Activated naive CD4-positive, alpha-beta T cell (primary cell): ENCODE measurements around the gene ANP32E.

Source experiments
- DNase-seq, 4 experiments: peaks; one replicate each; lab custom pipeline; 2025; lab: John Stamatoyannopoulos, UW

ANP32E gene

DNA sequence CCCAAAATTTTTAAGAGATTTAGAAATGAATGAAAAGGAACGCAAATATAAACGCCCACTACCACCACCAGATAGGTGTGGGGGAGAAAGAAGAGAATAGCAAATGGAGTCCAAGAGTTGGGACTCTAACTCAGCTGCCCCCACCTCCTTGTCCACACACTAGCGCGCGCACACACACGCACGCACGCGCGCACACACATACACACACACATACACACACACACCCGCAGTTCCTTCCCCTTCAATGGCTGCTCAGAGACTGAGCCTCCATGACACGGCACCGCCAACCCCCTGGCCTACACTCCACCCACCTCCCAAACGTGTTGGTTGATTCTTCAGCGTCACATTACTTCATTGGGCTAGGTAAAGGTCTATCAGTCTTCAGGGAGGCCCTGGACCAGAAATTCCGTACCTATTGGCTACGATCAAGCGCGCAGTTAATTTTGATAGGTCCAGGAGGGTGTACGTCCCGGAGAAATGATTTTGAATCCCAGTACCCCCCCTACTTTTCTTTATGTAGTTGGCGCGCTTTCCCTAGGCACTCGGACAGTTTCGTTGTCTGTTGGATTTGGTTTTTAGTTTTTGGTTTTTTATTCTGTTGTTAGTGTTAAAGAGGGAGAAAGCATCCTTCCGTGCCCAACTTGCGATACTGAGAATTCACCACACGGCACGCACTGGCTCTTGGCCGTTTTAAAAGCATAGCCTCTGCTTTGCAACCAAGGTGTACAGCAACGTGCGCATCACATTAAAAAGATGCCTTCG, at the start of gene ANP32E:
ANP32E (minus strand) TSS at position 261 of the 762 bp plus-strand sequence. CDS start 326 bp downstream, outside the sequence.
- DNase-seq, result peak; percentile 63 to 87 (median 71)

- no peak for DNase-seq
These were observed 47.3 kb upstream of the ANP32E start for GRCh38 chr1:150283260-150283659.

GRCh38 chr1:150282558-150282958, 46.6 kb upstream of the ANP32E start:
- DNase-seq, result no peak

DNA sequence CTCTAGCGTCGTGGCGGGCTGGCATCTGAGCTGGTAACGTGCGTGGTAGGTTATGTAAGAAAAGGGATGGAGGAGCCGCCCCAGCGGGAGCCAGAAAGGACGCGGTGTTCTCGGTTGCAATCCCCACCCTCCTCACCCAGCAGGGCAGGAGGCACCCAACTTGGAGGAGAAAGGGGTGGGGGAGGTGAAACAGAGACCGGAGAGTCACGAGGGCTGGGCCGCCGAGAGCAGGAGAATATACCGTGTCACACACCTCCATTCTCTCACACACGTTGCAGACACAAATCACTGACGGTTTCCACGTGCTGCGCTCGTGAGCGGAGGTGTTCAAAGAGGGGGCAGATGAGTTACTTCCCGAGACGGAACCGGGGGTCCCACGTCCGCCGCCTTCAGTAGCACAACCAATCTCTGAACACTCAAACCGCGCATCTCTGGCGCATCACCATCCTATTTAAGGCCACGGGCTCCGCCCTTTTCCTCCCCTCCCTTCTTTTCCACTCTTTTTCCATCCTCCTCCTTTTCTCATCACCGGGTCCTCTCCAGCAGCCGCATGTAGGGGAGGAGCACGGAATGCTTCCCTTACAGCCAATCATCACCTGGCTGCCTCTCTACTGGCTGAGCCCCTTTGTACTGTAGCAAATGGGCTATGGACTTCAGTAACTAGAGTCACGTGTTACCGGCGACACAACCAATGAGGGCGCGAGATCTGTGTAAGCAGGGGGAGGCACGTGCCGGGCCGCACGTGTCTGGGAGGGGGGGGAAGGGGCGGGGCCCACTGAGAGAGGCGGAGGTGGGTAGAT, 46.0 kb upstream of the ANP32E start, which contains the start of gene CIART:
CIART (plus strand) TSS at position 797 of the 800 bp plus-strand sequence. CDS start 714 bp downstream, outside the sequence.
- DNase-seq, result peak; percentile 25 to 75 (median 56)

DNA sequence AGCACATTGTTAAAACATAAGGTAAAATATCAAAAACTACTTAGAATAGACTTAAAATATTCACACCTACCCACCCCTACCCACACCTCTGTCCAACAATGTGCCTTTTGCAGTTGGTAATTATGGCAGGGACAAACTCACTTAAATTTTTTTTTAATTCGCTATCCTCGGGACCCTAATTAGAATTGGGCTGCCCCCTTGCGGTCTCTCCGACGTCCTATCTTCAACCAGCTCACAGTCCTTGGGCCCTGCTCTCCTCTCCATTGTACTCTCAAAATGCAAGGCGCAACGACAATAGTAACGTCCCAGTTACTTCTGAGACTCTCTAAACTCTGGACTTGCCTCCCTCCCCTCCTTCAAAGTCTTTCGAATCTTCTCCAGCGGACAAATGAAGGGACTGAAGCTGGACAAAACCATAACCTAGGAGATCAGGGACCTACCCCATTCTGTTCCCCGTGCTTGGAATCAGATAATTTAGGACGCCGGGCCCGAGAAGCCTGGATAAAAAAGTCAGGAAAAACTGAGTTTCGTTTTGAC, 45.4 kb upstream of the ANP32E start:
- DNase-seq, result peak in 3 of 4 experiments; percentile 18 to 46 (median 36)

GRCh38 chr1:150280138-150280707, 44.3 kb upstream of the ANP32E start:
- no peak for DNase-seq

DNA sequence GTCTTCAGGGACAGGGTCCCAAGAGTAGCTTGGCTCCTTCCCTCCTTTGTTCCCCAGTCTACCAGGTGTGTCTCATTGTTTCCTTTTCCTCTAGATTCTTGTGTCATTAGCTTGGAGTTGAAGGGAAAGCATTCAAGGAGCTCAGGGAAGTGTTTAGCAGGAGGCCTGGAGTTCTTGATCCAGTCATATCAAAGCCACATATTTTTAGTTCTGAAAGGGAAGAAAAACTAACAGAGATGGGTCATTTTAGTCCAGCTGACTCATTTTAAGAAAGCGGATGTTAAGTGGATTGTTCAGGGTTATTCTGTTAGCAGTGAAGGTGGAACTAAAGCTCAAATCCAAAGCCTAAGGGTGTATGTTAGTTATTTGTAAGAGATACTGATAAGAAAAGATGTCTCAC, 37.4 kb upstream of the ANP32E start:
- no peak for DNase-seq

DNA sequence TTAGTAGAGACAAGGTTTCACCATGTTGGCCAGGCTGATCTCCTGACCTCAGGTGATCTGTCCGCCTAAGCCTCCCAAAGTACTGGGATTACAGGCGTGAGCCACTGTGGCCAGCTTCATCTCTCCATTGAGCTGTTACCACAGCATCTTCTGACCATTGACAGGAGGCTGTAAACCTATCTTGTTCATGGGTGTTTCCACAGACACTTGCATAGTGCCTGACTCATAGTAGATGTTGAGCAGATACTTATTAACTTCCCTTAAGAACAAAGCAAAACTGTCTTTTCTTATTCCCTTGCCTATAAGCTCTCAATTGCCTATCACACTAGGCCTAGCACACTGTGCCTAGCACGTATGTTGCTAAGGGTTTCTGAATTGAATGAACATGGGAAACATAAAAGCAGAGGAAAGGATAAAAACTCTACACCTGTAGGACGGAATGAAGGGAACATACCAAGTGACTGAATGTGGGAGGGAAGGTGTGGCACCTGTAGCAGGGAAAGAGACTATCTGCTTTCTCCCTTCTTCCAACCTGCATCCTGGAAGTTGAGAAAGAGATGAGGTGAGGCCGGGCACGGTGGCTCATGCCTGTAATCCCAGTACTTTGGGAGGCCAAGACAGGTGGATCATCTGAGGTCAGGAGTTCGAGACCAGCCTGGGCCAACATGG, 35.5 kb upstream of the ANP32E start:
- DNase-seq, result no peak

GRCh38 chr1:150269451-150269850, 33.5 kb upstream of the ANP32E start:
- no peak for DNase-seq

DNA sequence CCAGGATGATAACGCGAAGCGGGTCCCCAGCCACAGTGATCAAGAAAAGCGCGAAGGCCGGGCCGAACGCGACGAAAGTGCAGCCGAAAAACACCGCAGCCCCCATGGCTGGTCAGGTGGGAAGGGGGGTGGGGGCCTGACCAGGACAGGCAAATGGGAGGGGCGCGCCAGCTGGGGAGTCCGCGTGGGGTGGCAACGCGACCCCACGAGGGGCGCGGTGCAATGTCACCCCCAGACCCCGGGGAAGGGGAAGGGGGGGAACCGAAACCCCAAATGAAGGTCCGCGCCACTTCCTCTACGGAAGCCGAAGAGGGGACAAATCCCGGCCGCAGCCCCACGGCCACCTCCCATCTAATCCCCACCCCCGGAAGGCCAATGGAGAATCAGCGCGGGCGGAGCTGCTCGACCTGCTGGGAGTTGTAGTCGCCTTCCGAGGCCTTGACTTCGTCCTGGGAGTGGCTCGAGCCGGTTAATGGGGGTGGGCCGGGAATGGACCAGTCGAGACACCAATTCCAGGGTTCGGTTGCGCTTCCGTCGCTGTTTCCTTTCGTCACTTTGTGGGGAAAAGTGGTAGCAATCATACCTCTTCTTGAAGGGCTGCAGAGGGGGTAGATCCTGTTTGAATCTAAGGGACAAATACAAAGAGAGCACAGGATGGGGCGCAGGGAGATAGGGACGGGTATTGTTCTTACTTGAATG, 32.9 kb upstream of the ANP32E start, which contains the start of gene APH1A:
APH1A (minus strand) TSS at position 312 of the 699 bp plus-strand sequence; CDS start at position 106, 206 bp downstream.
- peak; percentile 61 to 85 (median 78) for DNase-seq

DNA sequence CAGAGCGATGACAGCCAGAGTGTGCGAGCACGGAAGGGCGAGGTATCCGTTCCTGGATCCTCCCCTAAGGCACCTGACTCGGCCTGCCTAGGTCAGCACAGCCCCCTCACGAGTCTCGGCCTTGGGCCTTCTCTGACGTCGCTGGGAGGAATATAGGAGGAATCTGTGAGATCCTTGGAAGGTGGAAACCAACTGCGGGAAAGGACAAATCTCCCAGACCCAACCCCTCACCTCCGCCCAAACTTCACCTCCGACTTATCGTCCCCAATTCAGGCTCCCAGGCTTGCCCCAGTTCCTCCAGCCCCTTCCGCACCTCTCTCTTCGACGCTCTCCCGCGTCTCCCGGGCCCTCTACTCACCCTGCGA, 32.4 kb upstream of the ANP32E start:
- peak in 2 of 4 experiments; percentile 19 to 23 for DNase-seq

- no peak for DNase-seq
These were observed 32.0 kb upstream of the ANP32E start for GRCh38 chr1:150267896-150268295.

DNA sequence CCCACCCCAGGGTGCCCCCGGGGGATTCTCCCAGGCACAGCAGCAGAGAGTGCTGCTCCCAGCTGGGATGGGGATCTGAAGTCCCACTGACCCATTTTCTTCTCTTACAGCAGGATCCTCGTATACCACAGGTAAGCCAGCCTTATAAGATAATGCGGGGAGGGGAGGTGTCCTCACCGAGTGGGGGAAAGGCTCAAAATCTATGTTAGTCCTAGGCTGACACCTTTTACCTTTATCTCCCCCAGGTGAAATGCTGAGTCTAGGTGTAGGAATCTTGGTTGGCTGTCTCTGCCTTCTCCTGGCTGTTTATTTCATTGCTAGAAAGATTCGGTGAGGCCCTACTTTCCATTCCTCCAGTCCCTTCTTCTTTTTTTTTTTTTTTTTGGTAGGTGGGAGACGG, 27.6 kb upstream of the ANP32E start:
- no peak for DNase-seq

- DNase-seq, result no peak
These were observed 26.7 kb upstream of the ANP32E start for GRCh38 chr1:150262388-150263320.

- DNase-seq, result no peak
These were observed 25.5 kb upstream of the ANP32E start for GRCh38 chr1:150261367-150261766.

DNA sequence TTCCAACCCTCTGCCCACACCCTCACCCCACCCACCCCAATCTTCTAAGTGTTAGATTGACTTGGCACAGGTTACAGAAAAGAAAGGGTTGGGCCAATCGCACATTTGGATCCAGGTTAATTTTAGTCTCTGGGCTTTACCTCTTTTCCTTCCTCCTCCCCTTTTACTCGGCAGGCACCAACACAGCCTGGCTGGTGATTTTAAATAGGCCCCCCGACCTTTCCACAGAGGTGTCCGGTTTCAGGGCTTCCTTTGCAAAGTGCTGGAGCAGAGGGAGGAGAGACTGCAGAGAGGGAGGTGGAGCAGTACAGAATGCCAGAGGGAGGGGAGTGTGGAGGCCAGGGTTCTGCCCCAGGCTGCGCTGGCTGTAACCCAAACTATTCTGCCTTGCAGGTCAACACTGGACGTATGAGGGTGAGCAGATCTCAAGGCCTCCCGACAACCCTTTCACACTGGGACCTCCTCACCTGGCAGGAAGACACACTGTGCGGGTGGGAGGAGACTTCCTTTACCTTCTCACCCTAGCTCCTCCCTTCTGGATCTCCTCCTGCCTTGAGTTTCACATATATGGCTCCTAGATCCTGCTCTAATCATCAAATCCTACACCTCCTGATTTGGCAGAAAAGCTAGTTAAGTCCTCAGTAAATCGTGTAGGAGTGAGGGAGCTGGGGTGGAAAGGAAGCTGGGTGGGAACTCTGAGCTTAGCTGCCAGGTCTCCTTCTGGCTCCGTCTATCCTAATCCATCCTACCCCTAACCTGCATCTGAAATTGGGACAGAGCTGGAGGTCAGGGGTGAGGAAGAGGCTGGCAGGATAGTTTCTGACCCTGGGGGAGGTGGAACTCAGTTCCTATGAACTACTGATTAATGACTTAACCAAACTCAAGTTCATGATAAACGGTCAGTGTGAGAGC, 24.1 kb upstream of the ANP32E start:
- no peak for DNase-seq

GRCh38 chr1:150259217-150259616, 23.3 kb upstream of the ANP32E start:
- no peak for DNase-seq

DNA sequence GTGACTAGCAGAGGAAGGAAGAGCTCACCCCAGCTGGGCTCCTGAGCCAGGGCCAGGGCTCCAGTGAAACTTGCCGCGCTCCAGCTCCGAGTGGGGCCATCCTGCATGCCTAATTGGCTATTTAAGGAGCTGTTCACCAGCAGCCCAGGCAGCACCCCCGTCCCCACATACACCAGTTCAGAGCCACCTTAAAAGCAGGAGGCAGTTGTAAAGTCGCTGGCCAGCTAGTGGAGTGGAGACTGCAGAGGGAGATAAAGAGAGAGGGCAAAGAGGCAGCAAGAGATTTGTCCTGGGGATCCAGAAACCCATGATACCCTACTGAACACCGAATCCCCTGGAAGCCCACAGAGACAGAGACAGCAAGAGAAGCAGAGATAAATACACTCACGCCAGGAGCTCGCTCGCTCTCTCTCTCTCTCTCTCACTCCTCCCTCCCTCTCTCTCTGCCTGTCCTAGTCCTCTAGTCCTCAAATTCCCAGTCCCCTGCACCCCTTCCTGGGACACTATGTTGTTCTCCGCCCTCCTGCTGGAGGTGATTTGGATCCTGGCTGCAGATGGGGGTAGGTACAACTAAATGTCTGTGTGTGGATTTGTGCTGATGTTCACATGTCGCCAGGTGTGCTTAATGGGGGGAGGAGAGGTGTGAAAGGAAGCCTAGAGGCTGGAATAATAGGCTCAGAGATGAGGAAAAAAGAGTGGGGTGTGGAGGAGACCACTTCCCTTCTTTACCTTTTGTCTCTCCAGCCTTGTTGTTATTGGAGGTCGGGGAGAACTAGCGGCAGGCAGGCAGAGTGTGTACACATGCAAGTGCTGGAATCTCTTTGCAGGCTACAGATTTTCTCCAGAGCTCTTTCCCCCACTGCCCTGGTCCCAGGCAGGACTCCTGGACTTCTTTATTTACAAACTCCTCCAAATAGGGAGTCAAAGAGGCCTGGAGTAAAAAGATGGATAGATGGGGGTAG, 22.0 kb upstream of the ANP32E start, which contains the start of gene CA14:
CA14 (plus strand) TSS at position 151 of the 962 bp plus-strand sequence; CDS start at position 506, 355 bp downstream.
- DNase-seq, result no peak
